GM19035 (cell line): ENCODE measurements around the gene SLC43A3.
A peak's percentile ranks its signal among the peaks of the same experiment; 100 is the strongest.

ENCODE experiments used
- ATAC-seq: cut with Tn5 transposase; IDR thresholded peaks from one replicate; pipeline ENCODE4 v1.9.1; 2021; ENCODE audit not compliant: unreplicated experiment

SLC43A3 gene

GRCh38 chr11:57430952-57431351 is 4.0 kb upstream of the SLC43A3 start:
- ATAC-seq: no peak

GRCh38 chr11:57429946-57430345 is 3.0 kb upstream of the SLC43A3 start:
- no peak for ATAC-seq

- no peak for ATAC-seq
Measured at GRCh38 chr11:57428643-57429042, 1.7 kb upstream of the SLC43A3 start.

- no peak for ATAC-seq
Measured at GRCh38 chr11:57427727-57428082, 784 bp upstream of the SLC43A3 start.

GRCh38 chr11:57426439-57426928 is 437 bp downstream of the SLC43A3 start:
- ATAC-seq: no peak

- no peak for ATAC-seq
Measured at GRCh38 chr11:57425565-57426438, 1.1 kb downstream of the SLC43A3 start.

- ATAC-seq: peak; percentile 90
Measured at GRCh38 chr11:57424792-57425564, 1.9 kb downstream of the SLC43A3 start.

GRCh38 chr11:57424137-57424791 is 2.7 kb downstream of the SLC43A3 start:
- ATAC-seq: no peak

- no peak for ATAC-seq
Measured at GRCh38 chr11:57422669-57423068, 4.3 kb downstream of the SLC43A3 start.

- no peak for ATAC-seq
Measured at GRCh38 chr11:57421805-57422204, 5.1 kb downstream of the SLC43A3 start.

GRCh38 chr11:57421066-57421465 is 5.9 kb downstream of the SLC43A3 start:
- ATAC-seq: no peak

GRCh38 chr11:57419146-57419545 is 7.8 kb downstream of the SLC43A3 start:
- no peak for ATAC-seq

GRCh38 chr11:57418131-57418530 is 8.8 kb downstream of the SLC43A3 start:
- ATAC-seq: no peak

- ATAC-seq: no peak
Measured at GRCh38 chr11:57417056-57417455, 9.9 kb downstream of the SLC43A3 start.

GRCh38 chr11:57416436-57416835 is 10.5 kb downstream of the SLC43A3 start:
- ATAC-seq: no peak

GRCh38 chr11:57414612-57415212 is 12.2 kb downstream of the SLC43A3 start:
- ATAC-seq: no peak

- no peak for ATAC-seq
Measured at GRCh38 chr11:57413681-57414080, 13.2 kb downstream of the SLC43A3 start.

- no peak for ATAC-seq
Measured at GRCh38 chr11:57410287-57410686, 16.6 kb downstream of the SLC43A3 start.

- no peak for ATAC-seq
Measured at GRCh38 chr11:57409321-57410100, 17.4 kb downstream of the SLC43A3 start.

GRCh38 chr11:57408771-57409170 is 18.1 kb downstream of the SLC43A3 start:
- ATAC-seq: no peak
